GM21423 (cell line): ENCODE results near the gene ARHGAP15.
A peak's percentile ranks its signal among the peaks of the same experiment; 100 is the strongest.
"Not testable (repeated sequence)": the region's sequence is repeated elsewhere in the genome, so short reads cannot be mapped to it uniquely, and the experiment has no call there.

Experiments
- ATAC-seq: cut with Tn5 transposase; IDR thresholded peaks from one replicate; pipeline ENCODE4 v1.9.1; 2021; ENCODE audit warnings: mild to moderate bottlenecking, moderate library complexity; ENCODE audit not compliant: unreplicated experiment

Gene ARHGAP15

GRCh38 chr2:143128681-143129580 is at the start of gene ARHGAP15:
ARHGAP15 (plus strand) TSS chr2:143129419.
- ATAC-seq: peak; percentile 88

GRCh38 chr2:143081616-143082015 is 47.6 kb upstream of the ARHGAP15 start:
- ATAC-seq: no peak

- ATAC-seq: no peak
Observed at GRCh38 chr2:143083636-143084035, 45.6 kb upstream of the ARHGAP15 start.

- ATAC-seq: no peak
Observed at GRCh38 chr2:143084462-143084861, 44.8 kb upstream of the ARHGAP15 start.

GRCh38 chr2:143085125-143085784 is 44.0 kb upstream of the ARHGAP15 start:
- no peak for ATAC-seq

- no peak for ATAC-seq
Observed at GRCh38 chr2:143087033-143087432, 42.2 kb upstream of the ARHGAP15 start.

GRCh38 chr2:143088388-143088787 is 40.8 kb upstream of the ARHGAP15 start:
- no peak for ATAC-seq

GRCh38 chr2:143089520-143089919 is 39.7 kb upstream of the ARHGAP15 start:
- ATAC-seq: not testable (repeated sequence)

- ATAC-seq: peak; percentile 90
Observed at GRCh38 chr2:143110758-143111428, 18.3 kb upstream of the ARHGAP15 start.

GRCh38 chr2:143117225-143117624 is 12.0 kb upstream of the ARHGAP15 start:
- ATAC-seq: no peak

GRCh38 chr2:143121079-143121478 is 8.1 kb upstream of the ARHGAP15 start:
- ATAC-seq: peak; percentile 69

- ATAC-seq: no peak
Observed at GRCh38 chr2:143121957-143122356, 7.3 kb upstream of the ARHGAP15 start.

GRCh38 chr2:143123911-143124310 is 5.3 kb upstream of the ARHGAP15 start:
- ATAC-seq: no peak

GRCh38 chr2:143124445-143124844 is 4.8 kb upstream of the ARHGAP15 start:
- no peak for ATAC-seq

GRCh38 chr2:143125717-143126116 is 3.5 kb upstream of the ARHGAP15 start:
- ATAC-seq: no peak

GRCh38 chr2:143132355-143132754 is 3.1 kb downstream of the ARHGAP15 start:
- ATAC-seq: peak; percentile 15

- no peak for ATAC-seq
Observed at GRCh38 chr2:143133783-143134182, 4.6 kb downstream of the ARHGAP15 start.

GRCh38 chr2:143138292-143138691 is 9.1 kb downstream of the ARHGAP15 start:
- ATAC-seq: no peak

- ATAC-seq: no peak
Observed at GRCh38 chr2:143139835-143140393, 10.7 kb downstream of the ARHGAP15 start.

- ATAC-seq: peak; percentile 72
Observed at GRCh38 chr2:143140864-143141661, 11.8 kb downstream of the ARHGAP15 start.
